Endothelial cell of umbilical vein (primary cell): ENCODE data around the gene TCP11.

Experiments
- CTCF ChIP-seq, 2 donors: IDR thresholded peaks; 1 replicate in 1 of 2; 2 replicates in 1 of 2; pipeline ENCODE4 v1.5.1; 2011; ENCODE audit warnings: low read length in 2 of 2, mild to moderate bottlenecking in 2 of 2, moderate library complexity in 2 of 2, control low read depth in 1 of 2, inconsistent platforms in 1 of 2, low read depth in 1 of 2; ENCODE audit not compliant: insufficient read depth in 1 of 2; ENCODE audit errors: extremely low read depth in 1 of 2
- EZH2 ChIP-seq: IDR thresholded peaks from 2 replicates; pipeline ENCODE4 v1.6.1; 2012; ENCODE audit warnings: borderline replicate concordance, low read depth, mild to moderate bottlenecking, moderate library complexity, low read length, inconsistent platforms; ENCODE audit not compliant: severe bottlenecking
- MAX ChIP-seq: IDR thresholded peaks from 2 replicates; pipeline ENCODE4 v1.6.1; 2011; ENCODE audit not compliant: insufficient read depth, insufficient read length
- POLR2A ChIP-seq: IDR thresholded peaks from 2 replicates; pipeline ENCODE4 v1.6.1; 2012; ENCODE audit warnings: low read depth, mild to moderate bottlenecking, control low read depth, low read length
- POLR2AphosphoS5 ChIP-seq: IDR thresholded peaks from 2 replicates; pipeline ENCODE4 v1.6.1; 2012; ENCODE audit warnings: low read depth, mild to moderate bottlenecking, control low read depth, low read length, moderate library complexity; ENCODE audit not compliant: insufficient read depth

- TF ChIP-seq CTCF (IDR thresholded peaks at IDR 0.05; ENCODE audit: extremely low read depth in 1 of 2, insufficient read depth in 1 of 2, low read depth in 1 of 2, low read length in 2 of 2) (no peak), EZH2 (no peak), POLR2A (no peak), POLR2AphosphoS5 (no peak), MAX (no peak)
These were observed 42.0 kb downstream of the TCP11 start for GRCh38 chr6:35099116-35099515.
